Parathyroid adenoma (tissue), 2 donors: Measurements from ENCODE around the gene KIAA0319L.
A peak's percentile ranks its signal among the peaks of the same experiment; 100 is the strongest.

Experiments used
- H2AFZ ChIP-seq: fragments of 300-600 bp; sonication (generic); one replicate; pipeline ENCODE4 v1.7.0; 2017; ENCODE audit warnings: antibody characterized with exemption, mild to moderate bottlenecking
- H3K27ac ChIP-seq: fragments of 300-600 bp; sonication (generic); one replicate; pipeline ENCODE4 v1.7.0; 2017
- H3K27me3 ChIP-seq: fragments of 300-600 bp; sonication (generic); one replicate; pipeline ENCODE4 v1.7.0; 2017; ENCODE audit warnings: low read length; ENCODE audit not compliant: control insufficient read depth, insufficient read depth
- H3K36me3 ChIP-seq: fragments of 300-600 bp; sonication (generic); one replicate; pipeline ENCODE4 v1.7.0; 2017; ENCODE audit warnings: low read length; ENCODE audit not compliant: control insufficient read depth, insufficient read depth
- H3K4me1 ChIP-seq: fragments of 300-600 bp; sonication (generic); one replicate; pipeline ENCODE4 v1.7.0; 2017; ENCODE audit warnings: control low read depth
- H3K4me2 ChIP-seq: fragments of 300-600 bp; sonication (generic); one replicate; pipeline ENCODE4 v1.7.0; 2017; ENCODE audit warnings: low read length
- H3K4me3 ChIP-seq: fragments of 300-600 bp; sonication (generic); one replicate; pipeline ENCODE4 v1.7.0; 2017; ENCODE audit warnings: low read depth, low read length
- H3K79me2 ChIP-seq: fragments of 300-600 bp; sonication (generic); one replicate; pipeline ENCODE4 v1.7.0; 2017; ENCODE audit warnings: control low read depth
- H3K9ac ChIP-seq: fragments of 300-600 bp; sonication (generic); one replicate; pipeline ENCODE4 v1.7.0; 2017; ENCODE audit warnings: mild to moderate bottlenecking
- H3K9me3 ChIP-seq: fragments of 300-600 bp; sonication (generic); one replicate; pipeline ENCODE4 v1.7.0; 2017; ENCODE audit warnings: low read length; ENCODE audit not compliant: control insufficient read depth
- CTCF ChIP-seq: fragments of 300-600 bp; sonication (generic); IDR thresholded peaks from one replicate; pipeline ENCODE4 v1.7.0; 2017; ENCODE audit warnings: antibody characterized with exemption, mild to moderate bottlenecking
- donor health status: primary hyperparathyroidism.

KIAA0319L gene

DNA sequence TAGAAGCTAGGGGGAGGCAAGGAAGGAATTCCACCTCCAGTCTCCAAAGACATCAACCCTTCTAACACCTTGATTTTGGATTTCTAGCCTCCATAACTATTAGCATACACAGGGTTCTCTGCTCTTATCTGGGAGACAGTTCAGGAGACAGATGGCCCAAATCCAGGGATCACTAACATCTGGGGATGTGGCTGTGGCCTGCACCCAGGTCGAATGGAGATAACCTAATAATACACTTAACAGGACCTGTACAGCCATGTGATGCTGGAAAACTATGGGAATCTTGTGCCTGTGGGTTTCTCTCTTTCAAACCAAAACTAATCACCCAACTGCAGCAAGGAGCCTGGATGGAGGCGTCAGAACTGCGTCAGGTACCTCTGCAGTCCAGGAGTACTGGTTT lies 47.6 kb downstream of the KIAA0319L start:
- H3K9me3 ChIP-seq = no peaks in the 10 kb centered on the region
- peaks cover 16% of the 10 kb centered on the region for H3K4me1 ChIP-seq
- peak overlapping the region; percentile 25 for H3K4me2 ChIP-seq

DNA sequence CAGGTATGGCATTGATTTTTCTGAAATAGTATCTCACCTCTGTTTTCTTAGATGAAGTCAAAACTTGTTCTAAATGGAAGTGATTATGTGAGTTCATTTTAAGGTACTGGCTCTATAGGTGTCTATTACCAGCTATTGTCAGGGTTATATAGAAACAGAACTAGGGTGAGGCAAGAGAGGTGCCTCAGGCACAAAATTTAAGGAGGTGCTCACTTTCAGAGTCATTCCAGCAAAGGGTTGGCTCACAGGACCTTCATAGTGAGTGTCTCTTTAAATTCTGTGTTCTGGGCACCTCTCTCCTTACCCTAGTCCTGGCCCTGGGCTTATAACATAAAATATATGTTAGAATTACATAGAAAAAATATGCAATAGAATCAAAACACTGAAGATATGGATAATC lies 49.3 kb downstream of the KIAA0319L start:
- H3K36me3 ChIP-seq = no peaks in the 10 kb centered on the region
- H3K27me3 ChIP-seq = no peaks in the 10 kb centered on the region
- H3K9ac ChIP-seq = no peak overlapping the region
- peaks cover 16% of the 10 kb centered on the region for H3K4me1 ChIP-seq
- H3K27ac ChIP-seq = no peak overlapping the region
- H2AFZ ChIP-seq = no peak overlapping the region
- no peaks in the 10 kb centered on the region for H3K9me3 ChIP-seq
- TF ChIP-seq CTCF = no peak
- H3K79me2 ChIP-seq = peaks cover 2% of the 10 kb centered on the region
- H3K4me2 ChIP-seq = no peak overlapping the region
- no peak overlapping the region for H3K4me3 ChIP-seq

More for the DNA sequence above, 47.6 kb downstream of the KIAA0319L start:
- Histone ChIP-seq H3K9ac (no peak overlapping the region), H3K36me3 (no peaks in the 10 kb centered on the region), H2AFZ (no peak overlapping the region), H3K79me2 (peaks cover 2% of the 10 kb centered on the region), H3K27ac (no peak overlapping the region), H3K27me3 (no peaks in the 10 kb centered on the region), H3K4me3 (no peak overlapping the region)
- TF ChIP-seq CTCF = no peak

DNA sequence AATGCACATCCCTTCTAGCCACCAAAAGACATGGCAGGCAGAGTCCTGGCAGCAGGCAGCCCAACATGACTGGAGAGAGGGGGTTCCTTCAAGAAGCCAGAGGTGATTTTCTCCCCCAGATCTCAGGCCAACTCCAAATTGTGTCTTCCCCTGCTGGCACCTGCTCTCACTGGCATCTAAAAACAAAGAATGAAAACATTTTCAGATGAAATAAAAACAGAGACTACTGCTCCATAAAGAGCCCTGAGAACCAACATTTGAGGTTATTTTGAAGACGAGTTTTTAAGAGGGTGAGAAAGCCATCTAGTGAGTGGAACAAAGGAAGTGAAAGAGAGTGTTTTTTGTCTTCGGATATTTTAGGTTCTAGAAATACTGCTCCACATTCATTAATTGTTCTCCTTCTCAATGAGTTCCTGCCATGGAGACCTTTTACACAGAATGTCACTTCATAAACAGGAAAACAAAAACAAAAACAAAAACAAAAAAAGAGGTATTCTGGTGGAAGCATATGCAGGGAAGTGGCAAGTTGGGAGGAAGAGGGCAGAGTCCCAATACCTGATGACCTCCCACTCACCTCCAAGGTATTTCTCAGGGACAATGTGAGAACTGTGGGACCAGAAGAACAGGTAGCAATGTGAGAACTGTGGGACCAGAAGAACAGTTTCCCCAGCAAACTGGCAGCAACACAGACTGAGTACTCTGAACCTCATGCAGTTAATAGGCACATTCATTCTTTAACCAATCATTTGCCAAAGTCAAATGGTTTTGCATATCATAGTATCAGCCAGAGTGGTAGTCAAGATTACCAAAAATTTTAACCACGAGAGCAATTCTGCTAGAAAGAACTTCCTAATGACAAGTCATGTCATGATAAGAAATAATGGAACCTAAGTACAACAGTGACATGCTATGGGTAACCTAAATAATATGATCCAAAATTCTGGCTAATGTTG lies 50.0 kb downstream of the KIAA0319L start:
- TF ChIP-seq CTCF = no peak
- no peak overlapping the region for H3K27ac ChIP-seq
- no peaks in the 10 kb centered on the region for H3K27me3 ChIP-seq
- no peak overlapping the region for H3K4me3 ChIP-seq
- peaks cover 16% of the 10 kb centered on the region for H3K4me1 ChIP-seq
- no peak overlapping the region for H3K9ac ChIP-seq
- no peak overlapping the region for H2AFZ ChIP-seq
- H3K36me3 ChIP-seq = no peaks in the 10 kb centered on the region
- H3K9me3 ChIP-seq = no peaks in the 10 kb centered on the region
- peak overlapping the region; percentile 18 for H3K4me2 ChIP-seq
- peaks cover 2% of the 10 kb centered on the region for H3K79me2 ChIP-seq

DNA sequence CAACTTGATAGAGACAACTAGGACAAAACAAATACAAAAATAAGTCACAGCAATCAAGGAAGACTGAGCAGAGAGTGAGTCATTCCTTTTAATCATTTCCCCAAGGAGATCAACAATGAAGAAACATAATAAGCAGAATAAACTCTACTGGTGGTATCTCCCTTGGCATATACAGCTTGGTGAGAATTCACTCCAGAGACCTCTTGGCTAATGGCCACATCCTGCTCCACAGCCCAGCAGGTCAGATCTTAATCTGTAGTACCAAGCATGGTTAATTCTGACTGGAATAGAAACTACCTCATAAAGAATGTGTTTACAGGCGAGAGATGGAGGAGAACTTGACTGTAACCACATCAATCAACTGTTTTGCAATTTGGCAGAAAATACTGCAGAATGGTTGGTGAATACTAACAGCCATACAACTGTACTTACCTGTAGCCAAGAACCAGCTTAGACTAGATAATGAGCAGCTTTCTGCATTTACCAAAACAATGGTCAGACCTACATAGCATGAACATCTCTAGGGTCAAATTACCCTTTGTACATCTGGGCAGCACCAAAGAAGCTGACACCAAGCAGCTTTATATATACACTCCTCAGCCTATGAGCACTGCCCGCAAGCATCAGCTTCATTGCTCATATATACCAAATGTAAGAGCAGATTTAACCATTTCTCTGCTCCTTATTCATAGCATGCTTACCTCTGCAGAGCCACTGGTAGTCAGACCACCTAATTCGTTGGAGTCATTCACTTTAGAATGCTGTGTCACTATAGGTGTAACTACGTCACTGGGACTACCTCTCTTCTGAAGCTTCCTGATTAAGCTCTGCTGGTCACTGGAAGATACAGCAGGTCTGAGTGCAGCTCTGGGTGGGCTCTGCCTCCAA lies 51.0 kb downstream of the KIAA0319L start:
- H2AFZ ChIP-seq = no peak overlapping the region
- H3K36me3 ChIP-seq = no peaks in the 10 kb centered on the region
- H3K27me3 ChIP-seq = no peaks in the 10 kb centered on the region
- peaks cover 2% of the 10 kb centered on the region for H3K79me2 ChIP-seq
- peak overlapping the region; percentile 24 for H3K27ac ChIP-seq
- no peaks in the 10 kb centered on the region for H3K9me3 ChIP-seq
- H3K9ac ChIP-seq = no peak overlapping the region
- H3K4me2 ChIP-seq = peak overlapping the region; percentile 18
- no peak for TF ChIP-seq CTCF
- peaks cover 16% of the 10 kb centered on the region for H3K4me1 ChIP-seq
- no peak overlapping the region for H3K4me3 ChIP-seq
